Measurements from ENCODE around the gene CBARP.

- TF ChIP-seq CTCF (conservative IDR thresholded peaks at IDR 0.05 in 1 of 2, IDR thresholded peaks at IDR 0.05 in 1 of 2; ENCODE audit: low read depth in 1 of 2, low read length in 2 of 2) (no peak), EZH2 (IDR thresholded peaks at IDR 0.05; ENCODE audit: low read length, missing control alignments) (no peak)
Observed at GRCh38 chr19:1210227-1210538, 27.6 kb downstream of the CBARP start.
